Prostate gland (tissue), 2 donors: ENCODE data around the gene GMDS. TPM values are rescaled to one million over a fixed set of nuclear protein-coding genes. Genes with fewer than 3 reads are reported as not detected.

Source experiments
- DNase-seq: peaks from one replicate; pipeline ENCODE4 v3.0.0-alpha.2; 2019; ENCODE audit warnings: low spot score
- H3K27ac ChIP-seq, 2 donors: fragments of 200-600 bp; sonication (generic); 2 replicates each; pipeline ENCODE4 v1.5.1; 2017 to 2019
- H3K27me3 ChIP-seq: fragments of 200-600 bp; sonication (generic); replicated peaks from 2 replicates; pipeline ENCODE4 v1.5.1; 2019; ENCODE audit not compliant: insufficient read depth
- H3K36me3 ChIP-seq, 2 donors: fragments of 200-600 bp; sonication (generic); 1 replicate in 1 of 2; 2 replicates in 1 of 2; pipeline versions ENCODE4 v1.5.1 to v1.8.1; 2017 to 2019
- H3K4me1 ChIP-seq: fragments of 200-600 bp; sonication (generic); replicated peaks from 2 replicates; pipeline ENCODE4 v1.5.1; 2019
- H3K4me3 ChIP-seq, 2 donors: fragments of 200-600 bp; sonication (generic); 2 replicates each; pipeline ENCODE4 v1.5.1; 2017 to 2019
- H3K9me3 ChIP-seq: fragments of 200-600 bp; sonication (generic); 2 replicates; pipeline ENCODE4 v1.5.1; 2017
- POLR2A ChIP-seq: fragments of 450-650 bp; IDR thresholded peaks from one replicate; pipeline ENCODE4 v1.6.1; 2016; ENCODE audit warnings: antibody characterized with exemption, mild to moderate bottlenecking
- POLR2AphosphoS5 ChIP-seq: sonication (generic); formaldehyde crosslinking; IDR thresholded peaks from one replicate; pipeline ENCODE4 v1.6.1; 2017; ENCODE audit warnings: antibody characterized with exemption
- WGBS: methylation state at CpG from one replicate; pipeline ENCODE4 v1.1.5; 2018; 5-methylcytosine and 5-hydroxymethylcytosine counted together
- intact Hi-C: fragments of 100-400 bp; cut with DNase I; formaldehyde crosslinking; loops from one replicate; pipeline ENCODE4 v1.14.2; 2022
- total RNA-seq, 2 donors: library from RNA; depleted of rRNA; stranded (reverse); fragments of >200 nt; gene quantifications; one replicate each; pipeline ENCODE4 v1.1.0, GENCODE V29; 2016
- TF ChIP-seq, protein P1 (sequence below), 4 experiments: fragments of 200-600 bp in 2 of 4; fragments of 450-650 bp in 2 of 4; sonication (generic) in 2 of 4; IDR thresholded peaks; 1 replicate in 3 of 4; 2 replicates in 1 of 4; pipeline ENCODE4 v1.5.1; 2016 to 2019; ENCODE audit warnings: antibody characterized with exemption in 4 of 4, mild to moderate bottlenecking in 2 of 4, moderate library complexity in 2 of 4

Gene GMDS
- total RNA-seq, 2 donors from 2014 or later: 24.9 to 29.9 TPM

DNA sequence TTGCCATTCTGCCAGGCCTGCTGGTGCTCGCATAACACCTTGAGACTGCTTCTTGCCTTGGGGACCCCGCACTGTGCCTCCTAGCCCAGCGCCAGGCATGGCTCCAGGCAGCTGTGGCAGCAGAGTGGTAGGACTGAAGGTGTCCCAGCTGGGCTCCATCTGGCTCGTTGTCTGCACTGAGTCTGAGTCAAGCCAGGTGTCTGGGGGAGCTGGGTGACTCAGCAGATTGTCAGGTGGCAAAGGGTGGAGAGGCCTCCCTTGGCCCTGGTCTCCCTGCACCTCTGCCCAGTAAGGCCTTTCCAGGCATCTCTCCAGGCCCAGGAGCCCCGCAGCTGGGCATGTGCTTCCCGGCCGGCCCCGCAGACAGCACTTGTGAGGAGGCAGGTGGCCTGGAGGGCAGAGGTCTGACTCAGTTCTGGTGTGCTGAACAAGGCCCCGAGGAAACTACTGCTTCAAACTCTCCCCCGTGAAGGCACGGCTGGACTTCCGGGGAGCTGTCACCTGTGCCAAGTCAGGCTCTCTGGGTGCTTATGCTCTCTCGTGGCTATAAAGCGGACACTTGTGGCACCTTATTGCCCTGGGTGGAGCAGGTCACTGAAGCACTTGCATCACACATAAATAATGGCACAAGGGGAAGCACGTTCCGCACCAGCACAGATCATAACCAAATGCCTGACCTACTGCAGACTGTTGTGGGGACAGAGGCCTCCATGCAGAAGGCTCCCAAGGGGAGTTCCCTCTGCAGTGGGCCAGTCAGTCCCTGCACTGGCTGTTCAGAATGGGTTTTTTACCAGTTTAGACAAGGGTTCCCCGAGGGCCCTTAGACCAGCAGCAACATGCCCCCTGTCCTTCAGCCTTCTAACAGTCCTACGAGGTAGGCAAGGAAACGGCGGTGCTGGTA is 608.2 kb downstream of the GMDS start:
- intact Hi-C loops: no loop called here

DNA sequence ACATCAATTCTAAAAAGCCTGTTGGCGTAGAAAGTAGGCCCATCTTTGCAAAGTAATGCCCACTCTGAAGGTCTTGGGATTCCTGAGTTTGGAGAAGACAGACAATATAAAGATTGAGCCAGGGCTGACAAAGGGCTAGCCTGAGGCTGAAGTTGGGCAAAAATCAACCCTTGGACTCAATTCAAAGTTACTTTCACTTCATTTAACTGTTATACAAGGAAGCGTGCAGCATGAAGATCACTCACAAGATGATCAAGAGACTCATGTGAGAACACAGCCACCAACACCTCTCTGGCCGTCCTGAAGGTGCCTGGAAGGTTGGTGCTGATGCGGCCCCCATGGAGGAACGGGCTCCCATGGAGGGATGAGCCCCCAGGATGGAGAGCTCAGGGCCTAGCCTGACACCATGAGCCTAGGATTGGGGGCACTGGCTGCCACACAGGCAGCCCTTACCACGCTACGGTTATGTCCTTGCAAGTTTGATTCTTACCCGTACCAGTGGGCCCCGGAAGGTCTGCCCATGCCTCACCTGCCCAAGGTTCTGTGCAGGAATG is 609.1 kb downstream of the GMDS start:
- intact Hi-C loops: no loop called here
- 95% methylated on average over 9 of the region's 9 CpGs for WGBS
- DNase-seq: no peak
- Histone ChIP-seq H3K36me3 (no peaks in the 10 kb centered on the region), H3K27ac (no peak overlapping the region), H3K27me3 (no peaks in the 10 kb centered on the region), H3K9me3 (no peaks in the 10 kb centered on the region), H3K4me3 (no peak overlapping the region), H3K4me1 (no peaks in the 10 kb centered on the region)
- TF ChIP-seq, protein P1, sequence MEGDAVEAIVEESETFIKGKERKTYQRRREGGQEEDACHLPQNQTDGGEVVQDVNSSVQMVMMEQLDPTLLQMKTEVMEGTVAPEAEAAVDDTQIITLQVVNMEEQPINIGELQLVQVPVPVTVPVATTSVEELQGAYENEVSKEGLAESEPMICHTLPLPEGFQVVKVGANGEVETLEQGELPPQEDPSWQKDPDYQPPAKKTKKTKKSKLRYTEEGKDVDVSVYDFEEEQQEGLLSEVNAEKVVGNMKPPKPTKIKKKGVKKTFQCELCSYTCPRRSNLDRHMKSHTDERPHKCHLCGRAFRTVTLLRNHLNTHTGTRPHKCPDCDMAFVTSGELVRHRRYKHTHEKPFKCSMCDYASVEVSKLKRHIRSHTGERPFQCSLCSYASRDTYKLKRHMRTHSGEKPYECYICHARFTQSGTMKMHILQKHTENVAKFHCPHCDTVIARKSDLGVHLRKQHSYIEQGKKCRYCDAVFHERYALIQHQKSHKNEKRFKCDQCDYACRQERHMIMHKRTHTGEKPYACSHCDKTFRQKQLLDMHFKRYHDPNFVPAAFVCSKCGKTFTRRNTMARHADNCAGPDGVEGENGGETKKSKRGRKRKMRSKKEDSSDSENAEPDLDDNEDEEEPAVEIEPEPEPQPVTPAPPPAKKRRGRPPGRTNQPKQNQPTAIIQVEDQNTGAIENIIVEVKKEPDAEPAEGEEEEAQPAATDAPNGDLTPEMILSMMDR (IDR thresholded peaks at IDR 0.05): no peak
- no peak for TF ChIP-seq POLR2A
- TF ChIP-seq POLR2AphosphoS5: no peak

More for the DNA sequence above, 608.2 kb downstream of the GMDS start:
- Histone ChIP-seq H3K27me3 (no peaks in the 10 kb centered on the region), H3K27ac (no peak overlapping the region), H3K4me1 (no peaks in the 10 kb centered on the region), H3K9me3 (no peaks in the 10 kb centered on the region), H3K36me3 (no peaks in the 10 kb centered on the region), H3K4me3 (no peak overlapping the region)
- TF ChIP-seq POLR2A (no peak), POLR2AphosphoS5 (no peak)
- TF ChIP-seq, protein P1 (IDR thresholded peaks at IDR 0.05): no peak
- 77% methylated on average over 16 of the region's 20 CpGs for WGBS
- DNase-seq: no peak

DNA sequence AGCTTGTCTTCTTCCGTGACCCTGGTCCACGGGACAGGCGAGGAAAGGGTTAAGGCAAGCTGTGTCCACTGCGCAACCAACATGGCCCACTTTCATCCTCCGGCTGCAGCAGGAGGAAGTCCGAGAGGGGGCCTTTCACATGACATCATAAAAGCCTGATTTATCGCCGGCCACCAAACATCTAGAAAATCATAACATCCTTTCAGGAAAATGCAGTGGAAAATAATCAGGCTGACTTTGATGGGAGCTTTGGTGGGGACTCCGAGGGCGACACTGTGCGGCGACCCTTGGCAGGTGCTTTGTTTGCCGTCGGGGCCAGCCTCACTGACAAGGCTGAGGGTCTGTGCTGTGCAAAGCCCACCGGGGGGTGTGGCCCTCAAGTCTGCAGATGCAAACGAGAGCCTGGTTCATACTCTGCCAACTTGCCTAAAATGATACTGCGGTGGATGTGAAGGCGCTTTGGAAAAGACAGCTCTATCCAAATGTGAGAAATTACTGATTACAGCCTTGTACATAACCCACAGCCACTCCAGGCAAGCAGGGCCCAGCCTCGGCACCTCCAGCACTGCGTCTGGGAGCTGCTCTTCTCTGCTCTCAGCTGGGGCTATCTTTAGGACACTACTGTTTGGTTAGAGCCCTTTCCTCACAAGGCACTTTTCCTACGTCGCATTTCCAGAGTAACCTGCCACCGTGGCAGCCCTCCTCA is 609.9 kb downstream of the GMDS start:
- Histone ChIP-seq H3K9me3 (no peaks in the 10 kb centered on the region), H3K27ac (no peak overlapping the region), H3K27me3 (no peaks in the 10 kb centered on the region), H3K4me1 (no peaks in the 10 kb centered on the region), H3K36me3 (no peaks in the 10 kb centered on the region), H3K4me3 (no peak overlapping the region)
- no peak for DNase-seq
- TF ChIP-seq POLR2A: no peak
- TF ChIP-seq POLR2AphosphoS5: no peak
- TF ChIP-seq, protein P1 (IDR thresholded peaks at IDR 0.05): no peak
- intact Hi-C loops: no loop called here
- 71% methylated on average over 23 of the region's 23 CpGs for WGBS

DNA sequence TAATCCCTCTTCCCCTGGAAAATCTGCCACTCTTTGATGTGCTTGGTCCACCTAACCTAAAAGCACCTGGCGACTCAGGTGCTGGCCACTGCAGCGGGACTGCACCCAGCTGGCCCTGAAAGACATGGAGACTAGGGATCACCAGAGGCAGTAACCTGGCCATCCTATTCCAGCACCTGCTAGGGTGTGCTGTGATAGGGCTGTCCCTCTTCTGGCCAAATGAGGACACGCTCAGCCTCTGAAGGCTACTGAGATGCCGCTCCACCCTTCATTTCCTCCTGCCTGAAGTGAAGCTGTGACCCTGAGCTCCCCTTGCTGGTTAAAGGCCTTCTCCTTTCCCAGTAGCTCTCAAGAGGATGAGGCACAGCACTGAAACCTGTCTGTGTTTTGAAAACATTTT is 611.3 kb downstream of the GMDS start:
- 94% methylated on average over 4 of the region's 4 CpGs for WGBS
- no peak for DNase-seq
- Histone ChIP-seq H3K4me1 (no peaks in the 10 kb centered on the region), H3K36me3 (no peaks in the 10 kb centered on the region), H3K9me3 (no peaks in the 10 kb centered on the region), H3K27me3 (no peaks in the 10 kb centered on the region), H3K4me3 (no peak overlapping the region), H3K27ac (no peak overlapping the region)
- TF ChIP-seq, protein P1 (IDR thresholded peaks at IDR 0.05): no peak
- TF ChIP-seq POLR2A (no peak), POLR2AphosphoS5 (no peak)
- intact Hi-C loops: no loop called here
